Measurements from ENCODE around the gene FAM8A1. TPM values are rescaled to one million over a fixed set of nuclear protein-coding genes. Genes with fewer than 3 reads are reported as not detected.

FAM8A1 gene, protein sequence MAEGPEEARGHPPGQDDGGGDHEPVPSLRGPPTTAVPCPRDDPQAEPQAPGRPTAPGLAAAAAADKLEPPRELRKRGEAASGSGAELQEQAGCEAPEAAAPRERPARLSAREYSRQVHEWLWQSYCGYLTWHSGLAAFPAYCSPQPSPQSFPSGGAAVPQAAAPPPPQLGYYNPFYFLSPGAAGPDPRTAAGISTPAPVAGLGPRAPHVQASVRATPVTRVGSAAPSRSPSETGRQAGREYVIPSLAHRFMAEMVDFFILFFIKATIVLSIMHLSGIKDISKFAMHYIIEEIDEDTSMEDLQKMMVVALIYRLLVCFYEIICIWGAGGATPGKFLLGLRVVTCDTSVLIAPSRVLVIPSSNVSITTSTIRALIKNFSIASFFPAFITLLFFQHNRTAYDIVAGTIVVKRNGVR
- 18.3 TPM for total RNA-seq

DNA sequence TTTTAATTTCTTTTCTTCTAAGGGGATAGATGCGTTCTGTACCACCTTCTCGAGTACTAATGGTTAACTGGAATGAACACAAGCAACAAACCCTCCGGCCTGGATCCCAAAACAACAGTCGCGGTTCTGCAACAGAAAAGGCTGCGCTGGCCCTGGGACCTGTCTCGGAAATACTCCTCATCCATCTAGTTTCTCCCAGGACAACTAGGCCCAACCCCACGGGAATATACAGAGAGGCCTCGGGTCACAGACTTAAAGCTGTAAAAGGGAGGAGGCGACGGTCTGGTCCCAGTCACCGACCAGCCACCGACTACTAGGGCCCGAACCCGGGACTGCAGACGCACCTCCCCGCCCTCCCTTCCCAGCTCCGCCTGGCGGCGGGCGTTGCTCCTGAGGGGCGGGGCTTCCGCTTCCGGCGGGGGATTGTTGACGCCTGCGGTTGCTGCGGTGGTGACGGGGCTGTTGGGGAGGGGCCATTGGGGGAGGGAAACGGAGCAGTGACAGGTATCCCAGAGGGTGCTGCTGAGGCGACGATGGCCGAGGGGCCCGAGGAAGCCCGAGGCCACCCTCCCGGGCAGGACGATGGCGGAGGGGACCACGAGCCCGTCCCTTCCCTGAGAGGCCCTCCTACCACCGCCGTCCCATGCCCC, at the start of gene FAM8A1:
FAM8A1 (plus strand) TSS at position 426 of the 650 bp plus-strand sequence; CDS start at position 534, 108 bp downstream.
- H3K36me3 ChIP-seq (ENCODE audit: control insufficient read depth in 3 of 3, insufficient read depth in 3 of 3, low read length in 3 of 3), result peaks cover 0 to 16% (median 8%) of the 10 kb centered on the region in 3 donors
- H3K9me3 ChIP-seq (ENCODE audit: control insufficient read depth in 3 of 3, low read length in 3 of 3), result no peaks in the 10 kb centered on the region
- H3K4me3 ChIP-seq (ENCODE audit: low read length in 3 of 3), result peak within 1 kb of the TSS; percentile 80 to 89 (median 87)
- H3K27ac ChIP-seq (ENCODE audit: low read depth, low read length), result peak within 1 kb of the TSS; percentile 91
- H3K27me3 ChIP-seq (ENCODE audit: control insufficient read depth in 3 of 3, insufficient read depth in 3 of 3, low read length in 3 of 3), result no peaks in the 10 kb centered on the region
- peak within 1 kb of the TSS; percentile 91 to 94 (median 93) for H3K9ac ChIP-seq (ENCODE audit: low read depth in 1 of 3, low read length in 3 of 3)
- peaks cover 5 to 20% (median 11%) of the 10 kb centered on the region in 3 donors for H3K4me1 ChIP-seq (ENCODE audit: control insufficient read depth in 3 of 3, insufficient read depth in 3 of 3, low read length in 3 of 3)

DNA sequence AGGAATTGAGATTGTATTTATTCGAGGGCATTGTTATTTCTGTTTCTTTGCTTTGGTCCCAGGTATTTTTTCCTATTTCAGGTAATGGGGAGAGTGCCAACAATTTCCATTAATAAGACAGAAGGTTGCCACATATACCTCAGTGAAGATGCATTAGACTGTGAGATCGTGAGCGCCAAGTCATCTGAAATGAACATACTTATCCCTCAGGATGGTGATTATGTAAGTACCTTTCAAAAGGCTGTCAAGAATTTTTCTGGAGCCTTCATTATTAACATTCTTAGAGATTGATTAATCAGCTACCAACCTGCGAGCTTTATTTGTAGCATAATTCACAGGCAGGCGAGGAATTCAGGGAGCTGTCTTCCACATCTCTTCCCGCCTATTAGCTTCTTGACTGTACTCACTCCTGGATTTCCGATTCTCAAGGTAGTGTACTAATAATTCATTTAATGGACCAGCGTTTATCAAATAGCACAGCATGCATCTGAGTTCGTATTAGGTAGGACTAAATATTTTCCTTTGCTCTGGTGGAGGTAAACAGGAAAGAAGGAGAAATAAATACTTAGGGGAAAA, 48.6 kb upstream of the FAM8A1 start:
- Histone ChIP-seq H3K36me3 (ENCODE audit: control insufficient read depth in 3 of 3, insufficient read depth in 3 of 3, low read length in 3 of 3) (peaks cover 25 to 45% (median 35%) of the 10 kb centered on the region in 3 donors), H3K27ac (ENCODE audit: low read depth, low read length) (no peak overlapping the region), H3K4me1 (ENCODE audit: control insufficient read depth in 3 of 3, insufficient read depth in 3 of 3, low read length in 3 of 3) (no peaks in the 10 kb centered on the region), H3K27me3 (ENCODE audit: control insufficient read depth in 3 of 3, insufficient read depth in 3 of 3, low read length in 3 of 3) (no peaks in the 10 kb centered on the region), H3K4me3 (ENCODE audit: low read length in 3 of 3) (no peak overlapping the region), H3K9ac (ENCODE audit: low read depth in 1 of 3, low read length in 3 of 3) (no peak overlapping the region), H3K9me3 (ENCODE audit: control insufficient read depth in 3 of 3, low read length in 3 of 3) (no peaks in the 10 kb centered on the region)

DNA sequence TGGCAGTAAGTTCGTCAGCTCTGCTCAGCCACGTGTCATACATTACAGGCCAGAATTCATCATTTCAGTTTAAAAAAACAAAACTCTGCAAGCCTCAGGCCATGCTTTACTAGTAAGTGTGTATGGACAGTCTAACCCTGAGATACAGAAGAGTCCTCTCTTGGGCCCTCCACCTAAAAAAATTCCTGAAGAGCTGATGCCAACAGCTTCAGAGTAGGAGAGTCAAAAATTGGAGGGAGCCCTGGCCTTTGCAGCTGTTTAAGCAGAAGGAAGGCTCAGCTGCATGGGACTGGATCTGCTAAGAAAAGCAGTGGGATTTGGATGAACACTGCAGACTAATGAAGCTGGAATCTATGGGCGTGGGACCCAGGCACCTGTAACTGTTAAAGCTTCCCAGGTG, 47.2 kb upstream of the FAM8A1 start:
- no peaks in the 10 kb centered on the region for H3K27me3 ChIP-seq (ENCODE audit: control insufficient read depth in 3 of 3, insufficient read depth in 3 of 3, low read length in 3 of 3)
- no peaks in the 10 kb centered on the region for H3K9me3 ChIP-seq (ENCODE audit: control insufficient read depth in 3 of 3, low read length in 3 of 3)
- H3K36me3 ChIP-seq (ENCODE audit: control insufficient read depth in 3 of 3, insufficient read depth in 3 of 3, low read length in 3 of 3), result peaks cover 25 to 48% (median 38%) of the 10 kb centered on the region in 3 donors
- H3K4me3 ChIP-seq (ENCODE audit: low read length in 3 of 3), result no peak overlapping the region
- no peak overlapping the region for H3K27ac ChIP-seq (ENCODE audit: low read depth, low read length)
- no peak overlapping the region for H3K9ac ChIP-seq (ENCODE audit: low read depth in 1 of 3, low read length in 3 of 3)
- no peaks in the 10 kb centered on the region for H3K4me1 ChIP-seq (ENCODE audit: control insufficient read depth in 3 of 3, insufficient read depth in 3 of 3, low read length in 3 of 3)

DNA sequence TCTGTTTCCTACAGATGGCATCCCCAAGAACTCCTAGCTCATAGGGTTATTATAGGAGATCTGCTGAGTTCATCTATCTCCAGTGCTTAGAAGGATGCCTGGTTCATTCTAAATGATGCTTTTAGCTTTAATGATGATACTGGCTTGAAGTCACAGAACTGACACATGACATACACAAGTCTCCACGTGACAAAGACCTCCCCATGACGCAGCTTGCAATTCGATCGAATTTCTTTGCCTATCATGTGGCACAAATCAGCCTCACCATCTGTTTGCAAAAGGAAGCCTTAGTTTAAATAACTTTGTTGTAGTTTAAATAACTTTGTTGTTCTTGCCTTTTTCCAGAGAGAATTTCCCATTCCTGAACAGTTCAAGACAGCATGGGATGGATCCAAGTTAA, 44.1 kb upstream of the FAM8A1 start:
- no peaks in the 10 kb centered on the region for H3K9me3 ChIP-seq (ENCODE audit: control insufficient read depth in 3 of 3, low read length in 3 of 3)
- no peaks in the 10 kb centered on the region for H3K27me3 ChIP-seq (ENCODE audit: control insufficient read depth in 3 of 3, insufficient read depth in 3 of 3, low read length in 3 of 3)
- H3K4me1 ChIP-seq (ENCODE audit: control insufficient read depth in 3 of 3, insufficient read depth in 3 of 3, low read length in 3 of 3), result no peaks in the 10 kb centered on the region
- no peak overlapping the region for H3K4me3 ChIP-seq (ENCODE audit: low read length in 3 of 3)
- no peak overlapping the region for H3K27ac ChIP-seq (ENCODE audit: low read depth, low read length)
- H3K9ac ChIP-seq (ENCODE audit: low read depth in 1 of 3, low read length in 3 of 3), result no peak overlapping the region
- peaks cover 22 to 42% (median 36%) of the 10 kb centered on the region in 3 donors for H3K36me3 ChIP-seq (ENCODE audit: control insufficient read depth in 3 of 3, insufficient read depth in 3 of 3, low read length in 3 of 3)

DNA sequence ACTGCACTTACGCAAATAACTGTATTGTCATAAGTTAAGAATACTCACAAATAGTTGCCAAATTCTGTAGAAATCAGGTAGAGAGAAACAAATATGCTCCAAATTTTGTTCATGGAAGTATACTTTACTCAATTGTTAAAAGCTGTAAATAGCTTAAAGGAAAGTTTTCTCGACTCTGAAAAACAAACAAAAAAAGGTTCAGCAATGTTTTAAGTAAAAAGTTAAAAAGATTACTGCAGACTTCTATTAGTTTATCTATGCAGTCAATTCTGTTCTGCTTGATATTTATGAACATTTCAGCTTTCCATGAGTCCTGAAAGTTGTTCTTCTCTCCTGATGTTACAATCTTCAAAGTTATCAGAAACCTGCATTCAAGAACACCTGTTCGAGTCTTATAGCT, 37.5 kb upstream of the FAM8A1 start:
- Histone ChIP-seq H3K27me3 (ENCODE audit: control insufficient read depth in 3 of 3, insufficient read depth in 3 of 3, low read length in 3 of 3) (no peaks in the 10 kb centered on the region), H3K9me3 (ENCODE audit: control insufficient read depth in 3 of 3, low read length in 3 of 3) (no peaks in the 10 kb centered on the region), H3K4me3 (ENCODE audit: low read length in 3 of 3) (no peak overlapping the region), H3K9ac (ENCODE audit: low read depth in 1 of 3, low read length in 3 of 3) (no peak overlapping the region), H3K36me3 (ENCODE audit: control insufficient read depth in 3 of 3, insufficient read depth in 3 of 3, low read length in 3 of 3) (no peaks in the 10 kb centered on the region), H3K27ac (ENCODE audit: low read depth, low read length) (no peak overlapping the region), H3K4me1 (ENCODE audit: control insufficient read depth in 3 of 3, insufficient read depth in 3 of 3, low read length in 3 of 3) (no peaks in the 10 kb centered on the region)

DNA sequence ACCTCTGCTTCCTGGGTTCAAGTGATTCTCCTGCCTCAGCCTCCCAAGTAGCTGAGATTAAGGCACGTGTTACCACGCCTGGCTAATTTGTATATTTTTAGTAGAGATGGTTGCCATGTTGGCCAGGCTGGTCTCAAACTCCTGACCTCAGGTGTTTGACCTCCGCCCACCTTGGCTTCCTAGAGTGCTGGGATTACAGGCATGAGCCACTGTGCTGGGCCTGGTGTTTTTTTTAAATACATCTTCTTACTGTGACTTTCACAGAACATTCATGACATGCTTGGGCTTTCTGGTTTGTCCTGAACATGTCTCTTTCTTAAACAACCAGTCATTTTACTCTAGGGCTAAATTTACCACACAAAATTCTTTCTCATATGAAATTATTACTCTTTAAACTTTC, 34.7 kb upstream of the FAM8A1 start:
- no peak overlapping the region for H3K9ac ChIP-seq (ENCODE audit: low read depth in 1 of 3, low read length in 3 of 3)
- H3K27me3 ChIP-seq (ENCODE audit: control insufficient read depth in 3 of 3, insufficient read depth in 3 of 3, low read length in 3 of 3), result no peaks in the 10 kb centered on the region
- no peaks in the 10 kb centered on the region for H3K9me3 ChIP-seq (ENCODE audit: control insufficient read depth in 3 of 3, low read length in 3 of 3)
- H3K4me1 ChIP-seq (ENCODE audit: control insufficient read depth in 3 of 3, insufficient read depth in 3 of 3, low read length in 3 of 3), result no peaks in the 10 kb centered on the region
- no peak overlapping the region for H3K4me3 ChIP-seq (ENCODE audit: low read length in 3 of 3)
- no peaks in the 10 kb centered on the region for H3K36me3 ChIP-seq (ENCODE audit: control insufficient read depth in 3 of 3, insufficient read depth in 3 of 3, low read length in 3 of 3)
- no peak overlapping the region for H3K27ac ChIP-seq (ENCODE audit: low read depth, low read length)

DNA sequence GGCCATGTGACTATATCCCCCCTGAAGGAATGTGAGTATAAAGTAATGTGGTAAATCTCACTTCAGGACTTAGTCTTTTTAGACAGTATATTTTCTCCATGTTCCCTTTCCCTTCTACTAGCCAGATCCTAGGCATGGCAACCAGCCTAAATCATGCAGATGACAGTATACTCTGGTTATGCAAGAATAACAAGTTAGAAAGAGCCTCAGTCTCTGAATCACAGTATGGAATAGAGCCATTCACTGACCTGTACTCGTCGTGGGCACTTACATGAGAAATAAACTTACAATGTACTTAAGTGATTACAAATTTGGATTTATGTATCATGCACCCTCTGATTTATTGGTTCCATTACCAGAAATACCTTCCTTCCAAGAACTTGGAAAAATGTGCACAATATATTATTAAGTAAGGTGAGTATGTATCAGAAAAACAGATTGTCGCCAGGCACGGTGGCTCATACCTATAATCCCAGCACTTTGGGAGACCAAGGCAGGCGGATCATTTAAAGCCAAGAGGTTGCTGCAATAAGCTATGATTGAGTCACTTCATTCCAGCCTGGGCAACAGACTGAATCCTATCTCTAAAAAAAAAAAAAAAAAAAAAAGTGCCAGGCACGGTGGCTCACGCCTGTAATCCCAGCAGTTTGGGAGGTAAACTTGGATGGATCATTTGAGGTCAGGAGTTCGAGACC, 25.1 kb upstream of the FAM8A1 start:
- Histone ChIP-seq H3K36me3 (ENCODE audit: control insufficient read depth in 3 of 3, insufficient read depth in 3 of 3, low read length in 3 of 3) (no peaks in the 10 kb centered on the region), H3K27ac (ENCODE audit: low read depth, low read length) (no peak overlapping the region), H3K4me1 (ENCODE audit: control insufficient read depth in 3 of 3, insufficient read depth in 3 of 3, low read length in 3 of 3) (no peaks in the 10 kb centered on the region), H3K27me3 (ENCODE audit: control insufficient read depth in 3 of 3, insufficient read depth in 3 of 3, low read length in 3 of 3) (no peaks in the 10 kb centered on the region), H3K4me3 (ENCODE audit: low read length in 3 of 3) (no peak overlapping the region), H3K9ac (ENCODE audit: low read depth in 1 of 3, low read length in 3 of 3) (no peak overlapping the region), H3K9me3 (ENCODE audit: control insufficient read depth in 3 of 3, low read length in 3 of 3) (peaks cover 2 to 9% (median 3%) of the 10 kb centered on the region in 3 donors)

DNA sequence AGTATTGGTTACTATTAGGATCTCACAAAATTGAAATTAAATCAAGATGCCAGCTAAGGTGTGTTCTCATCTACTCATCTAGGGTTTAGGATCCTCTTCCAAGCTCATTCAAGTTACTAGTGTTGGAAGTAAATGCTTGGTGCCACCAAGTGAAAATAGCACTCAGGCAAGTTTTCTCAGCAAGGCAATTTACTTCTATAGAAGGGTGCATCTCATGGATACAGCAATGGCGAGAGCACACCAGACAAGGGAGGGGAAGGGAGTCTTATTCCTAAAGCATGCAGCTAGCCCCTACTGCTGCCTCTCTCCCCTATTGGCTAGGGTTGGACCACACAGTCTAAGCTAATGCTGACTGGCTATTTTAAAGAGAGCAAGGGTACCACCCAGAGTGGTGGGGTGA, 23.0 kb upstream of the FAM8A1 start:
- H3K9ac ChIP-seq (ENCODE audit: low read depth in 1 of 3, low read length in 3 of 3), result no peak overlapping the region
- no peak overlapping the region for H3K27ac ChIP-seq (ENCODE audit: low read depth, low read length)
- no peak overlapping the region for H3K4me3 ChIP-seq (ENCODE audit: low read length in 3 of 3)
- no peaks in the 10 kb centered on the region for H3K27me3 ChIP-seq (ENCODE audit: control insufficient read depth in 3 of 3, insufficient read depth in 3 of 3, low read length in 3 of 3)
- no peaks in the 10 kb centered on the region for H3K4me1 ChIP-seq (ENCODE audit: control insufficient read depth in 3 of 3, insufficient read depth in 3 of 3, low read length in 3 of 3)
- peaks cover 2 to 9% (median 3%) of the 10 kb centered on the region in 3 donors for H3K9me3 ChIP-seq (ENCODE audit: control insufficient read depth in 3 of 3, low read length in 3 of 3)
- H3K36me3 ChIP-seq (ENCODE audit: control insufficient read depth in 3 of 3, insufficient read depth in 3 of 3, low read length in 3 of 3), result no peaks in the 10 kb centered on the region

DNA sequence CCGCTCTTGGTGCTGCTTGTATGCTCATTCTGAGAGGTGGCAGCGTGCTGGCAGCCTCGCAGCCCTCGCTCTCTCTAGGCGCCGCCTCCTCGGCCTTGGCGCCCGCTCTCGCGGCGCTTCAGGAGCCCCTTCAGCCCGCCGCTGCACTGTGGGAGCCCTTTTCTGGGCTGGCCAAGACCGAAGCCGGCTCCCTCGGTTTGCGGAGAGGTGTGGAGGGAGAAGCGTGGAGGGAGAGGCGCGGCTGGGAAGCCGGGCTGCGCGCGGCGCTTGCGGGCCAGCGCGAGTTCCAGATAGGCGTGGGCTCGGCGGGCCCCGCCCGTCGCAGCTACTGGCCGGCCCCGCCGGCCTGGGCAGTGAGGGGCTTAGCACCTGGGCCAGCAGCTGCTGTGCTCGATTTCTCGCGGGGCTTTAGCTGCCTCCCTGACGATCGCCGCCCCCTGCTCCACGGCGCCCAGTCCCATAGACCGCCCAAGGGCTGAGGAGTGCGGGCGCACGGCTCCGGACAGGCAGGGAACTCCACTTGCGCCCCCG, 19.5 kb upstream of the FAM8A1 start:
- Histone ChIP-seq H3K27ac (ENCODE audit: low read depth, low read length) (peak overlapping the region; percentile 51), H3K4me1 (ENCODE audit: control insufficient read depth in 3 of 3, insufficient read depth in 3 of 3, low read length in 3 of 3) (peaks cover 8 to 11% (median 8%) of the 10 kb centered on the region in 3 donors), H3K9me3 (ENCODE audit: control insufficient read depth in 3 of 3, low read length in 3 of 3) (peaks cover 2 to 9% (median 3%) of the 10 kb centered on the region in 3 donors), H3K27me3 (ENCODE audit: control insufficient read depth in 3 of 3, insufficient read depth in 3 of 3, low read length in 3 of 3) (no peaks in the 10 kb centered on the region), H3K4me3 (ENCODE audit: low read length in 3 of 3) (peak overlapping the region; percentile 62 to 71 (median 66)), H3K36me3 (ENCODE audit: control insufficient read depth in 3 of 3, insufficient read depth in 3 of 3, low read length in 3 of 3) (no peaks in the 10 kb centered on the region), H3K9ac (ENCODE audit: low read depth in 1 of 3, low read length in 3 of 3) (peak overlapping the region; percentile 57 to 85 (median 83))
